ENCODE measurements around the gene RPS6KA2. TPM values are rescaled to one million over a fixed set of nuclear protein-coding genes. Genes with fewer than 3 reads are reported as not detected.

RPS6KA2 gene
- total and polyA plus RNA-seq, 2 experiments from 2014 or later, result 19.3 to 24.0 TPM

GRCh38 chr6:166616261-166617238 is 10.5 kb downstream of the RPS6KA2 start:
- H3K4me3 ChIP-seq, result no peak overlapping the region
- no peak overlapping the region for H3K27ac ChIP-seq
- TF ChIP-seq, protein P1, sequence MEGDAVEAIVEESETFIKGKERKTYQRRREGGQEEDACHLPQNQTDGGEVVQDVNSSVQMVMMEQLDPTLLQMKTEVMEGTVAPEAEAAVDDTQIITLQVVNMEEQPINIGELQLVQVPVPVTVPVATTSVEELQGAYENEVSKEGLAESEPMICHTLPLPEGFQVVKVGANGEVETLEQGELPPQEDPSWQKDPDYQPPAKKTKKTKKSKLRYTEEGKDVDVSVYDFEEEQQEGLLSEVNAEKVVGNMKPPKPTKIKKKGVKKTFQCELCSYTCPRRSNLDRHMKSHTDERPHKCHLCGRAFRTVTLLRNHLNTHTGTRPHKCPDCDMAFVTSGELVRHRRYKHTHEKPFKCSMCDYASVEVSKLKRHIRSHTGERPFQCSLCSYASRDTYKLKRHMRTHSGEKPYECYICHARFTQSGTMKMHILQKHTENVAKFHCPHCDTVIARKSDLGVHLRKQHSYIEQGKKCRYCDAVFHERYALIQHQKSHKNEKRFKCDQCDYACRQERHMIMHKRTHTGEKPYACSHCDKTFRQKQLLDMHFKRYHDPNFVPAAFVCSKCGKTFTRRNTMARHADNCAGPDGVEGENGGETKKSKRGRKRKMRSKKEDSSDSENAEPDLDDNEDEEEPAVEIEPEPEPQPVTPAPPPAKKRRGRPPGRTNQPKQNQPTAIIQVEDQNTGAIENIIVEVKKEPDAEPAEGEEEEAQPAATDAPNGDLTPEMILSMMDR (IDR thresholded peaks at IDR 0.05; ENCODE audit: low read depth, low read length), result no peak
- DNase-seq (ENCODE audit: low read depth in 1 of 2, low spot score in 1 of 2), result no peak
- peaks cover 20% of the 10 kb centered on the region for H3K4me1 ChIP-seq (ENCODE audit: low read depth)
- no peaks in the 10 kb centered on the region for H3K36me3 ChIP-seq
- H3K9me3 ChIP-seq (ENCODE audit: low read depth), result no peaks in the 10 kb centered on the region
- no peaks in the 10 kb centered on the region for H3K27me3 ChIP-seq

- peaks cover 20% of the 10 kb centered on the region for H3K4me1 ChIP-seq (ENCODE audit: low read depth)
- DNase-seq (ENCODE audit: low read depth in 1 of 2, low spot score in 1 of 2), result peak in 1 of 2 donors; percentile 60
- H3K4me3 ChIP-seq, result no peak overlapping the region
- TF ChIP-seq, protein P1 (IDR thresholded peaks at IDR 0.05; ENCODE audit: low read depth, low read length), result no peak
- H3K27ac ChIP-seq, result no peak overlapping the region
- no peaks in the 10 kb centered on the region for H3K36me3 ChIP-seq
- H3K27me3 ChIP-seq, result no peaks in the 10 kb centered on the region
- H3K9me3 ChIP-seq (ENCODE audit: low read depth), result no peaks in the 10 kb centered on the region
Measured at GRCh38 chr6:166615059-166615770, 11.8 kb downstream of the RPS6KA2 start.

DNA sequence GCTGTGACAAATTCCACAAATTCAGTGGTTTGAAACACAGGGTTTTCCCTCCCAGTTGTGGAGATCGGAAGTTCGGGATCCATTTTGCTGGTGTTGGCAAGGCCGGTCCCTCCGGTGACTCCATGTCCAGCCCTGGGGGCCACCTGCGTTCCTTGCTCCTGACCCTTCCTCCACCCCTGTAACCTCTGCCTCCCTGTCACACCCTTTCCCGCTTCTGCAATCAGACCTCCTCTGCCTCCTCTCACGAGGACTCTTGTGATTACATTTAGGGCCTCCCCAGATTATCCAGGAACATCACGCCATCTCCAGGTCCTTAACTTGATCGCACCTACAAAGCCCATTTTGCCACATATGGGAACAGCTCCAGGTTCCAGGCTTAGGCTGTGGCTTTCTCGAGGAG is 12.5 kb downstream of the RPS6KA2 start:
- TF ChIP-seq, protein P1 (IDR thresholded peaks at IDR 0.05; ENCODE audit: low read depth, low read length), result no peak
- DNase-seq (ENCODE audit: low read depth in 1 of 2, low spot score in 1 of 2), result peak in 1 of 2 donors; percentile 27
- no peaks in the 10 kb centered on the region for H3K27me3 ChIP-seq
- H3K4me1 ChIP-seq (ENCODE audit: low read depth), result peaks cover 20% of the 10 kb centered on the region
- H3K27ac ChIP-seq, result no peak overlapping the region
- no peak overlapping the region for H3K4me3 ChIP-seq
- H3K9me3 ChIP-seq (ENCODE audit: low read depth), result no peaks in the 10 kb centered on the region
- H3K36me3 ChIP-seq, result no peaks in the 10 kb centered on the region

DNA sequence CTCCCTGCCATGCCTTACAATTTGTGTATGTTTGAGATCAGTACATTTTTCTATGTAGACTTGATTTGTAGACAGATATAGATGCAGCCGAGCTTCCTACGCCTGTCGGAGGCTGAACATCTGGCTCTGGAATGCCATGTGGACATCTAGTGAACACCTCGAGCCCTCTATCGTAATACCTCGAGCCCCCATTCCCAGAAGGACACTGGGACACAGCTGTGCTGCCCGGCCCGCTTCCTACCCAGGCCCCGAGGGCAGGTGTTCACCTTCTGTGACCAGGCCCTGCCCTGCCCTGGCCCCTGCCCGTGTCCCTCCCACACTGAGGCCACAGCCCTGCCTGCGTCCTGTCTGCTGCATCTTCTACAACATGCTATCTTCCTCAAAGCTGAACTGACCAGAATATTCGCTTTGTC is 12.9 kb downstream of the RPS6KA2 start:
- no peak for DNase-seq (ENCODE audit: low read depth in 1 of 2, low spot score in 1 of 2)
- H3K9me3 ChIP-seq (ENCODE audit: low read depth), result no peaks in the 10 kb centered on the region
- no peak overlapping the region for H3K27ac ChIP-seq
- H3K36me3 ChIP-seq, result no peaks in the 10 kb centered on the region
- H3K27me3 ChIP-seq, result no peaks in the 10 kb centered on the region
- TF ChIP-seq, protein P1 (IDR thresholded peaks at IDR 0.05; ENCODE audit: low read depth, low read length), result no peak
- no peak overlapping the region for H3K4me3 ChIP-seq
- peaks cover 17% of the 10 kb centered on the region for H3K4me1 ChIP-seq (ENCODE audit: low read depth)

- Histone ChIP-seq H3K27ac (peak overlapping the region; percentile 71), H3K4me1 (ENCODE audit: low read depth) (peaks cover 14% of the 10 kb centered on the region), H3K36me3 (no peaks in the 10 kb centered on the region), H3K4me3 (no peak overlapping the region), H3K9me3 (ENCODE audit: low read depth) (no peaks in the 10 kb centered on the region), H3K27me3 (no peaks in the 10 kb centered on the region)
- peak in 1 of 2 donors; percentile 40 for DNase-seq (ENCODE audit: low read depth in 1 of 2, low spot score in 1 of 2)
- TF ChIP-seq, protein P1 (IDR thresholded peaks at IDR 0.05; ENCODE audit: low read depth, low read length), result no peak
Measured at GRCh38 chr6:166613027-166613426, 14.0 kb downstream of the RPS6KA2 start.
